Stimulated activated CD4-positive, alpha-beta T cell treated with anti-CD3 and anti-CD28 coated beads, Interleukin-12 subunit alpha, Interleukin-12 subunit beta, amount 100 ng/mL, for 24 hours (primary cell): ENCODE measurements around the gene COQ10B.
"Not testable (repeated sequence)": the region's sequence is repeated elsewhere in the genome, so short reads cannot be mapped to it uniquely, and the experiment has no call there.

Experiments used
- DNase-seq, 2 experiments: peaks; one replicate each; pipeline ENCODE4 v3.0.0-alpha.2; 2020; ENCODE audit warnings: low read depth in 2 of 2

COQ10B gene

GRCh38 chr2:197450935-197451358, 2.4 kb upstream of the COQ10B start:
- not testable (repeated sequence) for DNase-seq

- DNase-seq = no peak
These were observed 614 bp upstream of the COQ10B start for GRCh38 chr2:197452754-197453122.

- DNase-seq = no peak
These were observed 604 bp downstream of the COQ10B start for GRCh38 chr2:197453914-197454398.

- DNase-seq = no peak
These were observed 1.6 kb downstream of the COQ10B start for GRCh38 chr2:197454923-197455322.

GRCh38 chr2:197455428-197455827, 2.1 kb downstream of the COQ10B start:
- no peak for DNase-seq

- DNase-seq = no peak
These were observed 7.3 kb downstream of the COQ10B start for GRCh38 chr2:197460649-197461048.

GRCh38 chr2:197461057-197461456, 7.7 kb downstream of the COQ10B start:
- DNase-seq = no peak

- no peak for DNase-seq
These were observed 10.8 kb downstream of the COQ10B start for GRCh38 chr2:197464175-197464574.

GRCh38 chr2:197472166-197472565, 18.8 kb downstream of the COQ10B start:
- no peak for DNase-seq

- no peak for DNase-seq
These were observed 24.4 kb downstream of the COQ10B start for GRCh38 chr2:197477797-197478196.

- no peak for DNase-seq
These were observed 27.0 kb downstream of the COQ10B start for GRCh38 chr2:197480165-197481036.

GRCh38 chr2:197484248-197484647, 30.9 kb downstream of the COQ10B start:
- DNase-seq = not testable (repeated sequence)

- no peak for DNase-seq
These were observed 32.8 kb downstream of the COQ10B start for GRCh38 chr2:197486175-197486574.

- no peak for DNase-seq
These were observed 34.0 kb downstream of the COQ10B start for GRCh38 chr2:197487385-197487784.

- DNase-seq = no peak
These were observed 42.2 kb downstream of the COQ10B start for GRCh38 chr2:197495433-197496134.

GRCh38 chr2:197496695-197497094, 43.3 kb downstream of the COQ10B start:
- no peak for DNase-seq

- no peak for DNase-seq
These were observed 44.0 kb downstream of the COQ10B start for GRCh38 chr2:197497326-197497725.

GRCh38 chr2:197498235-197498936, 45.0 kb downstream of the COQ10B start:
- DNase-seq = no peak

GRCh38 chr2:197498937-197499593, 45.7 kb downstream of the COQ10B start:
- peak; percentile 27 to 44 for DNase-seq

- peak; percentile 98 to 99 for DNase-seq
These were observed 46.5 kb downstream of the COQ10B start, which contains the start of the genes HSPD1 and HSPE1 for GRCh38 chr2:197499594-197500502. Gene HSPD1 (minus strand): TSS chr2:197499840. CDS start chr2:197498848, 992 bp downstream. Gene HSPE1 (plus strand): TSS chr2:197500379. CDS start chr2:197500437, 58 bp downstream.
